ENCODE data around the gene ADAR. TPM values are rescaled to one million over a fixed set of nuclear protein-coding genes. Genes with fewer than 3 reads are reported as not detected.

The ADAR gene
- total RNA-seq, 1 experiment from 2014 or later: 136 TPM

DNA sequence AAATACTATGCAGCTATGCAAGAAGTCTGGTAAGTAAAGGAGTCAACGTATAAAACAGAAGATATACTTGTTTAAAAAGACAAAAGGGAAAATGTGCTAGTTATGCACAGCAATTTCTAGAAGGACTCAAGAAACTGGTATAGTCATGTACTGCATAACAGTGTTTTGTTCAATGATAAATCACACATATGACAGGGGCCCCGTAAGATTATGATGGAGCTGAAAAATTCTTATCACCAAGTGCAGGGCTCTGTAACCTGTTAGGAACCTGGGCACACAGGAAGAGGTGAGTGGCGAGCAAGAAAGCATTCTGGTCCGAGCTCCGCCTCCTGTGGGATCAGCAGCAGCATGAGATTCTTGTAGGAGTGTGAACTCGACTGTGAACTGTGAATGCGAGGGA lies 13.2 kb downstream of the ADAR start:
- no peak overlapping the region for H3K9ac ChIP-seq (ENCODE audit: low read length)
- H3K27ac ChIP-seq (ENCODE audit: low read length): no peak overlapping the region
- peaks cover 14% of the 10 kb centered on the region; the same call in 1 of the 2 replicates for H4K20me1 ChIP-seq (ENCODE audit: low read length)
- no peak overlapping the region for H3K4me3 ChIP-seq (ENCODE audit: low read length)
- no peak overlapping the region for H2AFZ ChIP-seq (ENCODE audit: low read length)
- DNase-seq: no peak
- no peak for TF ChIP-seq EZH2phosphoT487 (IDR thresholded peaks at IDR 0.05; ENCODE audit: borderline replicate concordance, low read length)
- TF ChIP-seq, protein P1, sequence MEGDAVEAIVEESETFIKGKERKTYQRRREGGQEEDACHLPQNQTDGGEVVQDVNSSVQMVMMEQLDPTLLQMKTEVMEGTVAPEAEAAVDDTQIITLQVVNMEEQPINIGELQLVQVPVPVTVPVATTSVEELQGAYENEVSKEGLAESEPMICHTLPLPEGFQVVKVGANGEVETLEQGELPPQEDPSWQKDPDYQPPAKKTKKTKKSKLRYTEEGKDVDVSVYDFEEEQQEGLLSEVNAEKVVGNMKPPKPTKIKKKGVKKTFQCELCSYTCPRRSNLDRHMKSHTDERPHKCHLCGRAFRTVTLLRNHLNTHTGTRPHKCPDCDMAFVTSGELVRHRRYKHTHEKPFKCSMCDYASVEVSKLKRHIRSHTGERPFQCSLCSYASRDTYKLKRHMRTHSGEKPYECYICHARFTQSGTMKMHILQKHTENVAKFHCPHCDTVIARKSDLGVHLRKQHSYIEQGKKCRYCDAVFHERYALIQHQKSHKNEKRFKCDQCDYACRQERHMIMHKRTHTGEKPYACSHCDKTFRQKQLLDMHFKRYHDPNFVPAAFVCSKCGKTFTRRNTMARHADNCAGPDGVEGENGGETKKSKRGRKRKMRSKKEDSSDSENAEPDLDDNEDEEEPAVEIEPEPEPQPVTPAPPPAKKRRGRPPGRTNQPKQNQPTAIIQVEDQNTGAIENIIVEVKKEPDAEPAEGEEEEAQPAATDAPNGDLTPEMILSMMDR (conservative IDR thresholded peaks at IDR 0.05; ENCODE audit: low read depth, low read length): no peak
- TF ChIP-seq EZH2 (IDR thresholded peaks at IDR 0.05; ENCODE audit: low read length, unreplicated experiment): no peak
- ChIA-PET CTCF (interaction anchor here (0.9 kb wide), 1 partner anchor 35 kb away, joined by 6 read pairs; no protein-coding TSS in a partner anchor), POLR2A (ENCODE audit: unreplicated experiment) (interaction anchor here (0.6 kb wide), 1 partner anchor 1384 kb away, joined by 4 read pairs; no protein-coding TSS in a partner anchor)
- no peaks in the 10 kb centered on the region for H3K9me3 ChIP-seq (ENCODE audit: low read length)
- H3K9me2 ChIP-seq (replicated peaks; ENCODE audit: low read length): no peaks in the 10 kb centered on the region
- peaks cover 22% of the 10 kb centered on the region for H3K79me2 ChIP-seq (ENCODE audit: low read length)
- intact Hi-C loops (cut with micrococcal nuclease): no loop called here
- peaks cover 7% of the 10 kb centered on the region for H3K4me1 ChIP-seq (ENCODE audit: insufficient read depth, low read length)
- no TSS peak for BruUV-seq (replicated peaks)
- no peaks in the 10 kb centered on the region for H3K27me3 ChIP-seq (ENCODE audit: low read length)
- peaks cover 81% of the 10 kb centered on the region for H3K36me3 ChIP-seq (ENCODE audit: low read depth, low read length)
- no peak for ATAC-seq
- no peaks in the 10 kb centered on the region for H3F3A ChIP-seq (ENCODE audit: low read length, unreplicated experiment)
- H3K4me2 ChIP-seq (ENCODE audit: low read length): no peak overlapping the region

DNA sequence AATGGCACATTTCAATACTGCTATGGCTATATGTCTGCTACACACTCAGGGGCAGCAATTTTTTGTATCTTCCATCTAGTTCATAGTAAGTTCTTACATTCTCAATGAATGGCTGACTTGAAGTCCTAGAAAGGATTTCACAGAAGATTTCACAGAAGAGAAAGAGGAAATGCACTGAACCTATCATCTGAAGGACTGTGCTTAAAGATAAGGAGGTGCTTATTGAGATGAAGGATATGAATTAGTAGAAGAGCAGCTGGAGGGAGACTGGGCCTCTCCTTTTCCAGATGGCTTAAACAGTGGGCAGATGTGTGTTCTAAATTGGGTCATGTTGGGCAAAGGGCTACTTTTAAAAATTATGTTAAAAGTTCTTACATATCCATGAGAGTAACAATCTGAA lies 14.6 kb downstream of the ADAR start:
- Histone ChIP-seq H3K9me3 (ENCODE audit: low read length) (no peaks in the 10 kb centered on the region), H3K9ac (ENCODE audit: low read length) (no peak overlapping the region), H3K27ac (ENCODE audit: low read length) (no peak overlapping the region), H3K36me3 (ENCODE audit: low read depth, low read length) (peaks cover 88% of the 10 kb centered on the region), H3K4me1 (ENCODE audit: insufficient read depth, low read length) (peaks cover 7% of the 10 kb centered on the region), H3K9me2 (replicated peaks; ENCODE audit: low read length) (no peaks in the 10 kb centered on the region), H3K4me3 (ENCODE audit: low read length) (no peak overlapping the region), H2AFZ (ENCODE audit: low read length) (no peak overlapping the region), H3K27me3 (ENCODE audit: low read length) (no peaks in the 10 kb centered on the region), H3K79me2 (ENCODE audit: low read length) (peaks cover 10% of the 10 kb centered on the region), H3F3A (ENCODE audit: low read length, unreplicated experiment) (no peaks in the 10 kb centered on the region), H4K20me1 (ENCODE audit: low read length) (0 out of 2 replicates have a peak, but pooled peaks cover 4% of the 10 kb centered on the region), H3K4me2 (ENCODE audit: low read length) (no peak overlapping the region)
- no peak for DNase-seq
- BruUV-seq (replicated peaks): no TSS peak
- no peak for ATAC-seq
- intact Hi-C loops (cut with micrococcal nuclease): no loop called here
- ChIA-PET CTCF (no interaction called here), POLR2A (ENCODE audit: unreplicated experiment) (no interaction called here)
- TF ChIP-seq EZH2 (IDR thresholded peaks at IDR 0.05; ENCODE audit: low read length, unreplicated experiment) (no peak), EZH2phosphoT487 (IDR thresholded peaks at IDR 0.05; ENCODE audit: borderline replicate concordance, low read length) (no peak)
- TF ChIP-seq, protein P1 (conservative IDR thresholded peaks at IDR 0.05; ENCODE audit: low read depth, low read length): no peak

DNA sequence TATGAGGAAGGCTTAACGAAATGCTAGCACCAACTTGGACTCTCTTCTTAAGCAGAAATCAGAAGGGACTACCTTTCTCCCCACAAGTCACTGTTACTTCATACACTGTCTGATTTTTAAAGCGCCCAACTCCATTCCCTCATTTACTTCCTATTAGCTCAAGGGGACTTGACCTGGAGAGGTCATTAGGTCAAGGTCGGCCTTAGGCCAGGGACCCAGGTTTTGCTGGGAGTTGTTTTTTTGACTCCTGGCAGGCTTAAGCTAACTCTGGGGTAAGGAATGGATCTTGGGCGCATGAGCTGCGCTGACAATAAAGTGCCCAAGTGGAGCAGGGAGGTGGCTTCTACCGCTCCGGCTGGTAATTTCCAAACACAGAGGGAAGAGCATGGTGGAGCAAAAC lies 16.8 kb downstream of the ADAR start:
- intact Hi-C loops (cut with micrococcal nuclease): no loop called here
- no peak overlapping the region for H3K4me3 ChIP-seq (ENCODE audit: low read length)
- no peak for DNase-seq
- CTCF ChIA-PET: no interaction called here
- TF ChIP-seq, protein P1 (conservative IDR thresholded peaks at IDR 0.05; ENCODE audit: low read depth, low read length): no peak
- TF ChIP-seq EZH2phosphoT487 (IDR thresholded peaks at IDR 0.05; ENCODE audit: borderline replicate concordance, low read length): no peak
- TF ChIP-seq EZH2 (IDR thresholded peaks at IDR 0.05; ENCODE audit: low read length, unreplicated experiment): no peak
- H3K4me1 ChIP-seq (ENCODE audit: insufficient read depth, low read length): peaks cover 5% of the 10 kb centered on the region
- no peak overlapping the region for H3K9ac ChIP-seq (ENCODE audit: low read length)
- no peaks in the 10 kb centered on the region for H3K9me2 ChIP-seq (replicated peaks; ENCODE audit: low read length)
- no peak for ATAC-seq
- BruUV-seq (replicated peaks): no TSS peak
- H4K20me1 ChIP-seq (ENCODE audit: low read length): no peaks in the 10 kb centered on the region
- H3F3A ChIP-seq (ENCODE audit: low read length, unreplicated experiment): no peaks in the 10 kb centered on the region
- H3K27ac ChIP-seq (ENCODE audit: low read length): no peak overlapping the region
- H2AFZ ChIP-seq (ENCODE audit: low read length): no peak overlapping the region
- peaks cover 88% of the 10 kb centered on the region for H3K36me3 ChIP-seq (ENCODE audit: low read depth, low read length)
- POLR2A ChIA-PET (ENCODE audit: unreplicated experiment): interaction anchor here (0.5 kb wide), 1 partner anchor 11 kb away, joined by 3 read pairs; no protein-coding TSS in a partner anchor
- H3K79me2 ChIP-seq (ENCODE audit: low read length): peaks cover 10% of the 10 kb centered on the region
- no peaks in the 10 kb centered on the region for H3K9me3 ChIP-seq (ENCODE audit: low read length)
- no peaks in the 10 kb centered on the region for H3K27me3 ChIP-seq (ENCODE audit: low read length)
- H3K4me2 ChIP-seq (ENCODE audit: low read length): no peak overlapping the region

Measured in PC-3 (cell line).